ENCODE results near the gene IRX4.

DNA sequence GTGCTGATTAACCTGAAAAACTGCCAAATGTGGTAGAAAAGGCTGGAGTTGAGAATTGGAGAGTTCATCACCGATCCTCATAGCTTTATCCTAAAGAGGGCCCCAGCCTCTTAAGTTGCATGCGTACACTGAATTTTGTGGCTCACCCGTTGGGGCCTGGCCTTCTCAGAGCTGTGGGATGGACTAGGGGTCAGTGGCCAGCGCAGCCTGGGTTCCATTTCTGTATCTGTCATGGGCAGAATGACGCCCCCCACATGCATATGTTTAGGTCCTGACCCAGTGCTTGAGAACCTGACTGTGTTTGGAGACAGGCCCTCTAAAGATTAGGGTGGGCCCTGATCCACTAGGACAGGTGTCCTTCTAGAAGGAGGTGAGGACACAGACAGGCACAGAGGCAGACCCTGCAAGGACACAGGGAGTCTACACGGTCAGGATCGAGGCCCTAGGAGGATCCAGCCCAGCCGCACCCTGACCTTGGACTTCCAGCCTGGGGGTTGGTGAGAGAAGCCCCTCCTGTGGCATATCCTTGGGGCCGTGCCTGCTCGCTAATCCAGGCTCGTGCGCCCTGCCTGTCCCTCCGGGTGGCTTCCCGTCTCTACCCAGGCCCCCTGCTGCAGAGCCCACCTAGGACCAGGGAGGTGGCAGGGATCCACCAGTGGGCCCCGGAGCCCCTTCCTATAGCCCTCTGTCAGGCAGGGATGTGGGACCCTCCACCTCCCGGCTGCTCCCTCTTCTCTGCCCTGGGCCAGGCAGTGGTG is 49.3 kb downstream of the IRX4 start:
- TF ChIP-seq, protein P1, sequence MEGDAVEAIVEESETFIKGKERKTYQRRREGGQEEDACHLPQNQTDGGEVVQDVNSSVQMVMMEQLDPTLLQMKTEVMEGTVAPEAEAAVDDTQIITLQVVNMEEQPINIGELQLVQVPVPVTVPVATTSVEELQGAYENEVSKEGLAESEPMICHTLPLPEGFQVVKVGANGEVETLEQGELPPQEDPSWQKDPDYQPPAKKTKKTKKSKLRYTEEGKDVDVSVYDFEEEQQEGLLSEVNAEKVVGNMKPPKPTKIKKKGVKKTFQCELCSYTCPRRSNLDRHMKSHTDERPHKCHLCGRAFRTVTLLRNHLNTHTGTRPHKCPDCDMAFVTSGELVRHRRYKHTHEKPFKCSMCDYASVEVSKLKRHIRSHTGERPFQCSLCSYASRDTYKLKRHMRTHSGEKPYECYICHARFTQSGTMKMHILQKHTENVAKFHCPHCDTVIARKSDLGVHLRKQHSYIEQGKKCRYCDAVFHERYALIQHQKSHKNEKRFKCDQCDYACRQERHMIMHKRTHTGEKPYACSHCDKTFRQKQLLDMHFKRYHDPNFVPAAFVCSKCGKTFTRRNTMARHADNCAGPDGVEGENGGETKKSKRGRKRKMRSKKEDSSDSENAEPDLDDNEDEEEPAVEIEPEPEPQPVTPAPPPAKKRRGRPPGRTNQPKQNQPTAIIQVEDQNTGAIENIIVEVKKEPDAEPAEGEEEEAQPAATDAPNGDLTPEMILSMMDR (IDR thresholded peaks at IDR 0.05) = no peak
- no peak for TF ChIP-seq EP300 (IDR thresholded peaks at IDR 0.05)
